Ammon's horn (tissue), 1 donor: Measurements from ENCODE around the gene DGKI.

ENCODE experiments used
- DNase-seq: peaks from one replicate; pipeline ENCODE4 v3.0.0-alpha.2; 2016; ENCODE audit warnings: low spot score

The DGKI gene

GRCh38 chr7:137787301-137787976, 59.3 kb downstream of the DGKI start:
- no peak for DNase-seq

GRCh38 chr7:137778511-137778910, 68.3 kb downstream of the DGKI start:
- DNase-seq: no peak

GRCh38 chr7:137774793-137775201, 72.0 kb downstream of the DGKI start:
- DNase-seq: no peak

GRCh38 chr7:137772748-137773147, 74.0 kb downstream of the DGKI start:
- DNase-seq: peak; percentile 49

- DNase-seq: no peak
These were observed 74.5 kb downstream of the DGKI start for GRCh38 chr7:137772316-137772715.

GRCh38 chr7:137771679-137772078, 75.1 kb downstream of the DGKI start:
- DNase-seq: no peak

GRCh38 chr7:137771273-137771672, 75.5 kb downstream of the DGKI start:
- DNase-seq: no peak

GRCh38 chr7:137768366-137768765, 78.4 kb downstream of the DGKI start:
- no peak for DNase-seq

GRCh38 chr7:137762334-137762733, 84.4 kb downstream of the DGKI start:
- no peak for DNase-seq

- DNase-seq: peak; percentile 73
These were observed 86.7 kb downstream of the DGKI start for GRCh38 chr7:137760111-137760510.

- DNase-seq: no peak
These were observed 89.4 kb downstream of the DGKI start for GRCh38 chr7:137757146-137757925.

GRCh38 chr7:137755846-137756651, 90.7 kb downstream of the DGKI start:
- no peak for DNase-seq

- no peak for DNase-seq
These were observed 91.3 kb downstream of the DGKI start for GRCh38 chr7:137755427-137755826.

GRCh38 chr7:137753948-137754851, 92.6 kb downstream of the DGKI start:
- DNase-seq: peak; percentile 31

GRCh38 chr7:137753575-137753947, 93.2 kb downstream of the DGKI start:
- no peak for DNase-seq

GRCh38 chr7:137753067-137753466, 93.7 kb downstream of the DGKI start:
- DNase-seq: no peak

GRCh38 chr7:137751361-137752009, 95.3 kb downstream of the DGKI start:
- no peak for DNase-seq

- DNase-seq: no peak
These were observed 99.3 kb downstream of the DGKI start for GRCh38 chr7:137747359-137748031.

- DNase-seq: no peak
These were observed 103.8 kb downstream of the DGKI start for GRCh38 chr7:137743021-137743420.

- peak; percentile 7 for DNase-seq
These were observed 104.7 kb downstream of the DGKI start for GRCh38 chr7:137742051-137742450.

GRCh38 chr7:137741443-137741842, 105.3 kb downstream of the DGKI start:
- no peak for DNase-seq
